ENCODE measurements around the gene TIMM10. TPM values are rescaled to one million over a fixed set of nuclear protein-coding genes. Genes with fewer than 3 reads are reported as not detected.

TIMM10 gene
- total RNA-seq, 1 experiment from 2014 or later: 94.7 TPM

GRCh38 chr11:57491371-57492061, 39.0 kb downstream of the TIMM10 start:
- TF ChIP-seq CTCF (conservative IDR thresholded peaks at IDR 0.05) (peak; percentile 74), EZH2 (IDR thresholded peaks at IDR 0.05; ENCODE audit: low read depth) (no peak)
- DNase-seq: no peak
- H3K4me2 ChIP-seq: no peak overlapping the region
- no peak overlapping the region for H2AFZ ChIP-seq
- intact Hi-C loops (cut with micrococcal nuclease; ENCODE audit: unreplicated experiment): loop anchor here (5.0 kb wide), 1 partner anchor 64 kb away; the partner anchor contains the start of gene SLC43A3
- H4K20me1 ChIP-seq (ENCODE audit: insufficient read depth): no peaks in the 10 kb centered on the region
- H3K27me3 ChIP-seq (ENCODE audit: insufficient read depth, low read depth): no peaks in the 10 kb centered on the region
- no peaks in the 10 kb centered on the region for H3K9me2 ChIP-seq (ENCODE audit: insufficient read depth)
- H3F3A ChIP-seq (ENCODE audit: insufficient read depth, low read depth): 0 out of 2 replicates have a peak, but pooled peaks cover 5% of the 10 kb centered on the region
- no peaks in the 10 kb centered on the region for H3K36me3 ChIP-seq (ENCODE audit: low read depth)
- no peaks in the 10 kb centered on the region for H3K9me3 ChIP-seq (ENCODE audit: insufficient read depth, low read depth)
- H3K27ac ChIP-seq: no peak overlapping the region
- no peak overlapping the region for H3K4me3 ChIP-seq
- CTCF ChIA-PET: interaction anchor here (0.6 to 0.7 kb wide), 4 partner anchors 12 to 157 kb away, joined by 3 to 6 read pairs (median 4); no protein-coding TSS in a partner anchor
- POLR2A ChIA-PET (ENCODE audit: unreplicated experiment): no interaction called here
- H3K4me1 ChIP-seq (replicated peaks; ENCODE audit: insufficient read depth): peaks cover 16% of the 10 kb centered on the region
- BruUV-seq (replicated peaks): no TSS peak
- no peaks in the 10 kb centered on the region for H3K79me2 ChIP-seq (ENCODE audit: low read depth)

DNA sequence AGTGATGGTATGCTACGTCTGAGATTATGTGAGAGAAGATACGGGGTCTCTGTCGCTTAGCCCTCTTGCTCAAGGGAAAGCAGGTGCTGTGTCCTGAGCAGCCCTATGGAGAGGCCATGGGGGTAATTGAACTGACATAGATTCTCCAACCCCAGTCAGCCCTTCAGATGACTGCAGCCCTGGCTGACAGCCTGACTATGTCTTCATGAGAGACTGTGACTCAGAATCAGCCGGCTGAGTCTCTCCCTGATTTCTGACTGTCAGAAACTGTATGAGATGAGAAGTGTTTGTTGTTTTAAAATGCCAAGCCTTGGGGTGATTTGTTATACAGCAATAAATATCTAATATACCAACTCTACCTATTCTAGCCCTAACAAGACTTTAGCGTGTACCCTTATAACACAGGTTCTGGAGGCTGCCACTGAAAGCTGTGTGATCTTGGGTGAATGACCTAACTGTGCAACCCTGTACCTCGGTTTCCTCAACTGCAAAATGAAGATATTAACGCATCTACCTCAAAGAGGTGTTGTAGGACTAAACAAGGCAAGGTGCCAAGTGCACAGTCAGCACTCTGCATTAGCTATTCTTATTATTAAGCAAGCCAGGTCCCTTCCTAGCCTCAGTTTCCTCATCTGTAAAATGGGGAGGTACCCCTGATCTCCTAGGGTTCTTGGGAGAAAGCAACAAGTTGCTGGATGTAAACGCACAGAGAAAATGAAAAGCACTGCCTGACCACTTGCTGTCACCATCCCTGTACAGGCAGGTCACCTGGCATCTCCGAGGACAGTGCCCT, 39.9 kb downstream of the TIMM10 start:
- H4K20me1 ChIP-seq (ENCODE audit: insufficient read depth): no peaks in the 10 kb centered on the region
- DNase-seq: no peak
- ChIA-PET CTCF (interaction anchor here (0.6 kb wide), 3 partner anchors 13 to 157 kb away, joined by 3 to 6 read pairs (median 4); no protein-coding TSS in a partner anchor), POLR2A (ENCODE audit: unreplicated experiment) (no interaction called here)
- no TSS peak for BruUV-seq (replicated peaks)
- no peaks in the 10 kb centered on the region for H3K79me2 ChIP-seq (ENCODE audit: low read depth)
- H3K4me3 ChIP-seq: no peak overlapping the region
- peaks cover 5% of the 10 kb centered on the region; the same call in 1 of the 2 replicates for H3F3A ChIP-seq (ENCODE audit: insufficient read depth, low read depth)
- H2AFZ ChIP-seq: no peak overlapping the region
- H3K27me3 ChIP-seq (ENCODE audit: insufficient read depth, low read depth): no peaks in the 10 kb centered on the region
- no peak overlapping the region for H3K4me2 ChIP-seq
- intact Hi-C loops (cut with micrococcal nuclease; ENCODE audit: unreplicated experiment): loop anchor here (5.0 kb wide), 1 partner anchor 63 kb away; the partner anchor contains the start of gene SLC43A3
- no peaks in the 10 kb centered on the region for H3K9me3 ChIP-seq (ENCODE audit: insufficient read depth, low read depth)
- TF ChIP-seq CTCF (conservative IDR thresholded peaks at IDR 0.05): no peak
- TF ChIP-seq EZH2 (IDR thresholded peaks at IDR 0.05; ENCODE audit: low read depth): no peak
- peaks cover 16% of the 10 kb centered on the region for H3K4me1 ChIP-seq (replicated peaks; ENCODE audit: insufficient read depth)
- H3K36me3 ChIP-seq (ENCODE audit: low read depth): no peaks in the 10 kb centered on the region
- H3K9me2 ChIP-seq (ENCODE audit: insufficient read depth): no peaks in the 10 kb centered on the region
- H3K27ac ChIP-seq: no peak overlapping the region

DNA sequence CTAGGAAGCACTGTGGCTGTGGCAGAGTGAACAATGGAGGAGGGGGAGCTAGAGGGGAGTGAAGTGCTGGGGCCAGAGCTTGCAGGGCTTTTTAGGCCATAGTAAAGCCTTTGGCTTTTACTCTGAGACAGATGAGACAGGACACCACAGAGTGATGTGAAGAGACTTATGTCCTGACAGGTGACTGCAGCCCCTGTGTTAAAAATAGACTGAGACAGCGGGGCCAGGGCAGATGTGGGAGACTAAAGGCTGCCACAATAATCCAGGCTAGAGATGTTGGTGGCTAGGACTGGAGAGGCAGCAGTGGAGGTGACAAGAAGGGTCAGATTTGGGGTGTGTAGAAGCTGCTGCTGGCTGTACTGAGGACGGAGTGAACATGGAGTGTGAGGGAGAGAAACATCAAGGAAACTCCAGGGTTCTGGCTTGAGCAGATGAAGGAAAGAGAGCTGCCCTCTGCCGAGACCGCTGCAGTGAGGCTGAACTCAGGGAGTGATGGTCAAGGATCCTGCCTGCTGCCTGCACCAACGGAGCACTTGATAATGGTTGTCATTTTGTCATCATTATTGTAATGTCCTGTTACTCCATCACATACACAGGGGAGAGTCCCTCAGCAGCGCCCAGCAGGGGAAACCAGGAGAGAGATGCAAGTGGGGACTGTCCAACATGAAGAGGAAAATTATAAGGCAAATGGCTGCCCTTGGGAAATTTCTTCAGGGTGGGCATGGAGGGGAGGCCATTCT, 42.5 kb downstream of the TIMM10 start:
- no peaks in the 10 kb centered on the region for H3K79me2 ChIP-seq (ENCODE audit: low read depth)
- POLR2A ChIA-PET (ENCODE audit: unreplicated experiment): no interaction called here
- no peak for DNase-seq
- no peaks in the 10 kb centered on the region for H4K20me1 ChIP-seq (ENCODE audit: insufficient read depth)
- H3F3A ChIP-seq (ENCODE audit: insufficient read depth, low read depth): peaks cover 11% of the 10 kb centered on the region; the same call in 1 of the 2 replicates
- CTCF ChIA-PET: interaction anchor here (0.5 kb wide), 1 partner anchor 154 kb away, joined by 4 read pairs; no protein-coding TSS in a partner anchor
- no peak overlapping the region for H3K4me3 ChIP-seq
- intact Hi-C loops (cut with micrococcal nuclease; ENCODE audit: unreplicated experiment): no loop called here
- no peak overlapping the region for H3K27ac ChIP-seq
- H3K9me3 ChIP-seq (ENCODE audit: insufficient read depth, low read depth): no peaks in the 10 kb centered on the region
- no peak overlapping the region for H2AFZ ChIP-seq
- H3K27me3 ChIP-seq (ENCODE audit: insufficient read depth, low read depth): peaks cover 8% of the 10 kb centered on the region
- no TSS peak for BruUV-seq (replicated peaks)
- no peak overlapping the region for H3K4me2 ChIP-seq
- no peaks in the 10 kb centered on the region for H3K9me2 ChIP-seq (ENCODE audit: insufficient read depth)
- H3K4me1 ChIP-seq (replicated peaks; ENCODE audit: insufficient read depth): peaks cover 2% of the 10 kb centered on the region; the same call in 1 of the 2 replicates
- H3K36me3 ChIP-seq (ENCODE audit: low read depth): no peaks in the 10 kb centered on the region
- no peak for TF ChIP-seq CTCF (conservative IDR thresholded peaks at IDR 0.05)
- no peak for TF ChIP-seq EZH2 (IDR thresholded peaks at IDR 0.05; ENCODE audit: low read depth)

Measured in PC-9 (cell line).